Keratinocyte (primary cell): ENCODE results near the gene YTHDF1. TPM values are rescaled to one million over a fixed set of nuclear protein-coding genes. Genes with fewer than 3 reads are reported as not detected.

Source experiments
- DNase-seq: peaks from one replicate; pipeline ENCODE4 v3.0.0-alpha.2; 2011; ENCODE audit warnings: low read depth, missing footprints, low spot score
- FAIRE-seq: peaks from 2 replicates; lab custom pipeline; 2011; peaks lifted over from hg19 to GRCh38; lab: Jason Lieb, UNC
- H2AFZ ChIP-seq: 2 replicates; pipeline ENCODE4 v1.6.0; 2012; ENCODE audit warnings: low read length, control low read depth, inconsistent platforms; ENCODE audit not compliant: control insufficient read depth
- H3K27ac ChIP-seq: 2 replicates; pipeline ENCODE4 v1.5.1; 2011; ENCODE audit warnings: low read length; ENCODE audit not compliant: control insufficient read depth, insufficient read depth
- H3K27me3 ChIP-seq: 3 replicates; pipeline ENCODE4 v1.6.0; 2011; ENCODE audit warnings: low read length; ENCODE audit not compliant: control insufficient read depth, insufficient read depth; ENCODE audit errors: extremely low read depth
- H3K36me3 ChIP-seq, 2 experiments: 2 replicates in 1 of 2; 3 replicates in 1 of 2; pipeline ENCODE4 v1.5.1; 2011; ENCODE audit warnings: low read length in 2 of 2, mild to moderate bottlenecking in 1 of 2; ENCODE audit not compliant: control insufficient read depth in 2 of 2, insufficient read depth in 2 of 2; ENCODE audit errors: extremely low read depth in 1 of 2
- H3K4me1 ChIP-seq: 3 replicates; pipeline ENCODE4 v1.5.1; 2011; ENCODE audit warnings: low read length; ENCODE audit not compliant: control insufficient read depth, insufficient read depth; ENCODE audit errors: extremely low read depth
- H3K4me2 ChIP-seq: 3 replicates; pipeline ENCODE4 v1.6.0; 2011; ENCODE audit warnings: low read depth, low read length; ENCODE audit not compliant: control insufficient read depth, insufficient read depth; ENCODE audit errors: extremely low read depth
- H3K4me3 ChIP-seq, 3 experiments: fragments of 200-600 bp in 1 of 3; sonication (generic) in 1 of 3; 2 replicates in 2 of 3; 3 replicates in 1 of 3; pipeline ENCODE4 v1.5.1; 2011 to 2016; ENCODE audit warnings: low read length in 3 of 3, mild to moderate bottlenecking in 3 of 3, control low read depth in 2 of 3, inconsistent platforms in 1 of 3, low read depth in 1 of 3, mixed read lengths in 1 of 3, mixed run types in 1 of 3, moderate library complexity in 1 of 3; ENCODE audit not compliant: control insufficient read depth in 2 of 3, insufficient read depth in 2 of 3; ENCODE audit errors: extremely low read depth in 1 of 3
- H3K79me2 ChIP-seq: 2 replicates; pipeline ENCODE4 v1.6.0; 2012; ENCODE audit warnings: low read length; ENCODE audit not compliant: control insufficient read depth, insufficient read depth
- H3K9ac ChIP-seq: 3 replicates; pipeline ENCODE4 v1.6.0; 2011; ENCODE audit warnings: low read length; ENCODE audit not compliant: control insufficient read depth, insufficient read depth; ENCODE audit errors: extremely low read depth
- H3K9me1 ChIP-seq: 3 replicates; pipeline ENCODE4 v1.6.0; 2011; ENCODE audit warnings: low read length; ENCODE audit not compliant: control insufficient read depth, insufficient read depth; ENCODE audit errors: extremely low read depth
- H3K9me3 ChIP-seq: 2 replicates; pipeline ENCODE4 v1.5.1; 2012; ENCODE audit warnings: low read depth, low read length; ENCODE audit not compliant: control insufficient read depth
- H4K20me1 ChIP-seq: 3 replicates; pipeline ENCODE4 v1.6.0; 2011; ENCODE audit warnings: low read length; ENCODE audit not compliant: control insufficient read depth, insufficient read depth; ENCODE audit errors: extremely low read depth
- EZH2 ChIP-seq: IDR thresholded peaks from one replicate; pipeline ENCODE4 v1.6.1; 2012; ENCODE audit warnings: inconsistent platforms, mild to moderate bottlenecking, low read length, moderate library complexity
- dilution Hi-C: fragments of 300-500 bp; cut with MboI; formaldehyde crosslinking; loops from one replicate; pipeline ENCODE4 v1.7.0; 2020; ENCODE audit warnings: low sequenced_read_pairs; ENCODE audit not compliant: extremely low pct_ligation_motif_present
- polyA plus RNA-seq, 5 experiments: library from polyadenylated mRNA; depleted of rRNA in 3 of 5; stranded (reverse) in 3 of 5; stranded (forward) in 1 of 5; unstranded in 1 of 5; fragments of >200 nt; gene quantifications; 1 replicate in 1 of 5; 2 replicates in 3 of 5; 3 replicates in 1 of 5; pipeline versions ENCODE4 v1.2.1 to v1.2.3, GENCODE V29; 2011 to 2012; ENCODE audit warnings: missing spikeins in 2 of 5, low read depth in 1 of 5, low replicate concordance in 1 of 5
- TF ChIP-seq, protein P1 (sequence below), 3 experiments: IDR thresholded peaks in 1 of 3; conservative IDR thresholded peaks in 1 of 3; optimal IDR thresholded peaks in 1 of 3; 2 replicates in 2 of 3; 3 replicates in 1 of 3; pipeline versions ENCODE3 to v1.5.1; 2011; ENCODE audit warnings: low read length in 3 of 3, mild to moderate bottlenecking in 3 of 3, moderate library complexity in 2 of 3, control low read depth in 1 of 3, inconsistent platforms in 1 of 3; ENCODE audit not compliant: insufficient read depth in 2 of 3; ENCODE audit errors: extremely low read depth in 1 of 3

The YTHDF1 gene
- polyA plus RNA-seq, 1 donor (not counting 4 experiments of a cell fraction or from before 2014, with no cell fraction given) = 26.4 TPM

DNA sequence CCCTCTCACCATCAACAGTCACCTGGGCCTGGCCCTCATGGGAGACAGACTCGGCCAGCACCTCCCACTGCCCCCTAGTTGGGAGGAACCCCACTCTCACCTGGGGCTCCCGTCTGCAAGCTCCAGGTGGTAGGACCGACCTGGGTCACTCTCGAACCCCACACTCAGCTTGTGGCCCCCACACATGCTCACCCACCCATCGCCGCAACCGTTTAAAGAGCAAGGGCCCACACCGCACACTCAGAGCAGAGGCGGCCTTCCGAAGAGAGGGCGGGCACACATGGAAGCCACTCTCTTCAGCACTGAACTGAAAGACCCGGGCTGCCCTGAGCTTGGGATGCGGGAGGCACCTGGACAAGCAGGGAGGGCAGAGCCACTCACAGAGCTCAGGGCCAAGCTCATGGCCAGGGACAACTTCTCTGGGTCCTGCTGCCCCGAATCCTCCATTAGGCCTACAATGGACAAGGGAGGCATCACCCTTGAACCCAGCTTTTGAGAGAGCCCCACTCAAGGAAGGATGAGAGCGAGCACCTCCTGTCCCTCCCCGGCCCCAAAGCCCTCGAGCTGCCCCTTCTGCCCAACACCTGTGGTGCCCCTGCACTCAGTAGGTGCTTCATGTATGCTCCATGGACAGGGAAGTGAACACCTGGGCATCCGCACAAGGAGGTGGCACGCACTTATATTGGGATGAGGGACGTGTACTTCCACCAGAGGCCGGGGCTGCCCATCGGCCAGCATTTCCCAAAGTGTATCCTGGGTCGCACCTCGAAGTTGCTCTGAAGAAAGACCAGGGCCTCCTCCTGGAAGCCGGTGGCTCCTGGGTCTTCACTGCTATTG is 50.4 kb downstream of the YTHDF1 start:
- Histone ChIP-seq H3K9me1 (no peaks in the 10 kb centered on the region), H3K36me3 (no peaks in the 10 kb centered on the region), H3K27ac (no peak overlapping the region), H4K20me1 (peaks cover 3% of the 10 kb centered on the region), H3K4me2 (no peak overlapping the region), H2AFZ (no peak overlapping the region), H3K4me3 (no peak overlapping the region), H3K4me1 (no peaks in the 10 kb centered on the region), H3K9me3 (no peaks in the 10 kb centered on the region), H3K9ac (no peak overlapping the region), H3K27me3 (peaks cover 24% of the 10 kb centered on the region), H3K79me2 (no peaks in the 10 kb centered on the region)
- no peak for FAIRE-seq
- DNase-seq = no peak
- dilution Hi-C loops = no loop called here
- TF ChIP-seq, protein P1, sequence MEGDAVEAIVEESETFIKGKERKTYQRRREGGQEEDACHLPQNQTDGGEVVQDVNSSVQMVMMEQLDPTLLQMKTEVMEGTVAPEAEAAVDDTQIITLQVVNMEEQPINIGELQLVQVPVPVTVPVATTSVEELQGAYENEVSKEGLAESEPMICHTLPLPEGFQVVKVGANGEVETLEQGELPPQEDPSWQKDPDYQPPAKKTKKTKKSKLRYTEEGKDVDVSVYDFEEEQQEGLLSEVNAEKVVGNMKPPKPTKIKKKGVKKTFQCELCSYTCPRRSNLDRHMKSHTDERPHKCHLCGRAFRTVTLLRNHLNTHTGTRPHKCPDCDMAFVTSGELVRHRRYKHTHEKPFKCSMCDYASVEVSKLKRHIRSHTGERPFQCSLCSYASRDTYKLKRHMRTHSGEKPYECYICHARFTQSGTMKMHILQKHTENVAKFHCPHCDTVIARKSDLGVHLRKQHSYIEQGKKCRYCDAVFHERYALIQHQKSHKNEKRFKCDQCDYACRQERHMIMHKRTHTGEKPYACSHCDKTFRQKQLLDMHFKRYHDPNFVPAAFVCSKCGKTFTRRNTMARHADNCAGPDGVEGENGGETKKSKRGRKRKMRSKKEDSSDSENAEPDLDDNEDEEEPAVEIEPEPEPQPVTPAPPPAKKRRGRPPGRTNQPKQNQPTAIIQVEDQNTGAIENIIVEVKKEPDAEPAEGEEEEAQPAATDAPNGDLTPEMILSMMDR (optimal IDR thresholded peaks at IDR 0.05 in 1 of 3, IDR thresholded peaks at IDR 0.05 in 1 of 3, conservative IDR thresholded peaks at IDR 0.05 in 1 of 3; ENCODE audit: extremely low read depth in 1 of 3, insufficient read depth in 2 of 3, low read length in 3 of 3) = no peak
- no peak for TF ChIP-seq EZH2

GRCh38 chr20:63164484-63165355 is 51.2 kb downstream of the YTHDF1 start:
- no peak overlapping the region for H2AFZ ChIP-seq
- peaks cover 21% of the 10 kb centered on the region for H3K27me3 ChIP-seq

More at GRCh38 chr20:63164484-63165355, 51.2 kb downstream of the YTHDF1 start:
- Histone ChIP-seq H3K36me3 (no peaks in the 10 kb centered on the region), H3K79me2 (no peaks in the 10 kb centered on the region), H3K4me2 (no peak overlapping the region), H3K4me1 (no peaks in the 10 kb centered on the region), H3K9me3 (no peaks in the 10 kb centered on the region), H4K20me1 (no peaks in the 10 kb centered on the region), H3K27ac (no peak overlapping the region), H3K9ac (no peak overlapping the region), H3K4me3 (no peak overlapping the region), H3K9me1 (no peaks in the 10 kb centered on the region)
- no peak for TF ChIP-seq EZH2
- TF ChIP-seq, protein P1 (optimal IDR thresholded peaks at IDR 0.05 in 1 of 3, IDR thresholded peaks at IDR 0.05 in 1 of 3, conservative IDR thresholded peaks at IDR 0.05 in 1 of 3; ENCODE audit: extremely low read depth in 1 of 3, insufficient read depth in 2 of 3, low read length in 3 of 3) = no peak
- FAIRE-seq (no peak), DNase-seq (no peak)
- dilution Hi-C loops = no loop called here
